AG04450 (cell line): ENCODE measurements around the gene KIF17. TPM values are rescaled to one million over a fixed set of nuclear protein-coding genes. Genes with fewer than 3 reads are reported as not detected.

Source experiments
- CTCF ChIA-PET: fragments of 300-600, 350-600 bp; formaldehyde crosslinking; extraction: SDS; loops from one replicate; lab custom pipeline; 2022; ENCODE audit warnings: antibody characterized with exemption, inconsistent platforms; lab: Charles Lee
- POLR2A ChIA-PET: fragments of 350-600 bp; formaldehyde crosslinking; extraction: SDS; loops from one replicate; lab custom pipeline; 2021; ENCODE audit warnings: antibody characterized with exemption, inconsistent platforms; lab: Yijun Ruan, JAX
- DNase-seq: peaks from one replicate; pipeline ENCODE4 v3.0.0-alpha.2; 2011; ENCODE audit warnings: low read depth, low spot score
- H3K27ac ChIP-seq: one replicate; pipeline ENCODE4 v1.5.1; 2012; ENCODE audit warnings: low read depth, low read length, control low read depth
- H3K27me3 ChIP-seq: one replicate; pipeline ENCODE4 v1.6.0; 2012; ENCODE audit warnings: low read length; ENCODE audit not compliant: control insufficient read depth, insufficient read depth
- H3K4me3 ChIP-seq: 2 replicates; pipeline ENCODE4 v1.5.1; 2011; ENCODE audit warnings: mild to moderate bottlenecking, low read depth, low read length, control low read depth
- H3K9me3 ChIP-seq: 2 replicates; pipeline ENCODE4 v1.5.1; 2012; ENCODE audit warnings: low read length; ENCODE audit not compliant: control insufficient read depth, insufficient read depth
- polyA plus RNA-seq: library from polyadenylated mRNA; depleted of rRNA; stranded (reverse); fragments of >200 nt; gene quantifications from 2 replicates; pipeline ENCODE4 v1.2.3, GENCODE V29; 2011
- TF ChIP-seq, protein P1 (sequence below): IDR thresholded peaks from 2 replicates; pipeline ENCODE4 v1.5.1; 2011; ENCODE audit warnings: low read depth, low read length, control low read depth, inconsistent platforms

Gene KIF17
- polyA plus RNA-seq, 1 experiment: 2.8 TPM

DNA sequence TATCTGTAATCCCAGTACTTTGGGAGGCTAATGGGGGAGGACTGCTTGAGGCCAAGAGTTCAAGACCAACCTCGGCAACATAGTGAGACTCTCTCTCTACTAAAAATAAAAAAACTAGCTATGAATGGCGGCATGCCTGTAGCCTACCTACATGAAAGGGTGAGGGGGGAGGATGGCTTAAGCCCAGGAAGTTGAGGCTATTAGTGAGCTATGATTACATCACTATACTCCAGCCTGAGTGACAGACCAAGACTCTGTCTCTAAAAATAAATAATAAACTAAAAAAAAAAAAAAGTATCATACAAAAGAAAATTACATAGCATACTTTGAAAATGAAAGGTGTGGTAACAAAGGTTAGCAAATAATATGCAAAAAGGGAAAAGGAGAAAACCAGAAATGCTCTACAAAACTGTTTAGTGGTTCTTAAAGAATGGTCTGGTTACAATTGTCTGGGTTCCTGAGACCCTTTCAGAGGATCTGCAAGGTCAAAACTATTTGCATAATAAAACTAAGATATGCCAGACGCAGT is 33.7 kb upstream of the KIF17 start:
- DNase-seq: no peak
- TF ChIP-seq, protein P1, sequence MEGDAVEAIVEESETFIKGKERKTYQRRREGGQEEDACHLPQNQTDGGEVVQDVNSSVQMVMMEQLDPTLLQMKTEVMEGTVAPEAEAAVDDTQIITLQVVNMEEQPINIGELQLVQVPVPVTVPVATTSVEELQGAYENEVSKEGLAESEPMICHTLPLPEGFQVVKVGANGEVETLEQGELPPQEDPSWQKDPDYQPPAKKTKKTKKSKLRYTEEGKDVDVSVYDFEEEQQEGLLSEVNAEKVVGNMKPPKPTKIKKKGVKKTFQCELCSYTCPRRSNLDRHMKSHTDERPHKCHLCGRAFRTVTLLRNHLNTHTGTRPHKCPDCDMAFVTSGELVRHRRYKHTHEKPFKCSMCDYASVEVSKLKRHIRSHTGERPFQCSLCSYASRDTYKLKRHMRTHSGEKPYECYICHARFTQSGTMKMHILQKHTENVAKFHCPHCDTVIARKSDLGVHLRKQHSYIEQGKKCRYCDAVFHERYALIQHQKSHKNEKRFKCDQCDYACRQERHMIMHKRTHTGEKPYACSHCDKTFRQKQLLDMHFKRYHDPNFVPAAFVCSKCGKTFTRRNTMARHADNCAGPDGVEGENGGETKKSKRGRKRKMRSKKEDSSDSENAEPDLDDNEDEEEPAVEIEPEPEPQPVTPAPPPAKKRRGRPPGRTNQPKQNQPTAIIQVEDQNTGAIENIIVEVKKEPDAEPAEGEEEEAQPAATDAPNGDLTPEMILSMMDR: no peak
- CTCF ChIA-PET: interaction anchor here (1.1 to 1.6 kb wide), 2 partner anchors 54 to 444 kb away, joined by 4 to 6 read pairs; no protein-coding TSS in a partner anchor
- no peaks in the 10 kb centered on the region for H3K9me3 ChIP-seq
- H3K4me3 ChIP-seq: no peak overlapping the region
- no peak overlapping the region for H3K27ac ChIP-seq
- POLR2A ChIA-PET: interaction anchor here (0.7 kb wide), 1 partner anchor 47 kb away, joined by 3 read pairs; no protein-coding TSS in a partner anchor
- H3K27me3 ChIP-seq: no peaks in the 10 kb centered on the region

DNA sequence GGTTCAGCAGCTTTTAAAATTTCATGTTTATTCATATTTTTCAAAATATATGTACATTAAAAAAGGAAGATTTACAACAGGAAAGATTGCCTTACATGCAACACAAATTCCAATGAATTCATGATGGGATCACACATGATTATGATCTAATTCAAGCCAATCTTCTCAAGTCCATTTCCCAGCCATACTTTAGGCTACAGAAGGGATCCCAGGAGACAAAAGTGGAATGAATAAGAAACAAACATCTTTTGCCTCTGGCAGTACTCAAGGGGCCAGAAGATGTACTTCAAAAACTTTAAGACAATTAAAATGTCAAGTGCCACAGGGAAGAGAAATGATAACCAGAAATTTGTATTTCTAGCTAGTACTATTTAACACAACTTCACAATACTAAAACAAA is 24.9 kb upstream of the KIF17 start:
- CTCF ChIA-PET: no interaction called here
- H3K27me3 ChIP-seq: no peaks in the 10 kb centered on the region
- H3K27ac ChIP-seq: no peak overlapping the region
- POLR2A ChIA-PET: no interaction called here
- TF ChIP-seq, protein P1: no peak
- H3K9me3 ChIP-seq: no peaks in the 10 kb centered on the region
- DNase-seq: no peak
- H3K4me3 ChIP-seq: no peak overlapping the region

DNA sequence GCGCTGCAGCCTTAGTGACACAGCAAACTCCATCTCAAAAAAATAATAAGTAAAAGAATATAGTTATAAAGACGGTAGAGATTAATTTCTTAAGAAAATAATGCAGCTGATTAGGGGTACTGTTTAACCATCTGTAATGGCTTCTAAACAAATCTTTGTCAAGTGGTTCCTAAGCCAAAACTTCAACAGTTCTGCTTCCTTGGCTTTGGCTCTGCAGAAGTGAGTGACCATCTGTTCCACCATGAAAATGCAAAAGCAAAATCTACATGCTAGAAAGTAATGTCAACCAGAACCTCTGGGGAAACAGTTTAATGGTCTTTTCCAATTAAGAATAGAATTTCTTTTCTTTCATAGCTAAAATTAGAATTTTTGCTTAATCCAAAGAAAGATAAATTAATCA is 23.0 kb upstream of the KIF17 start:
- Histone ChIP-seq H3K4me3 (no peak overlapping the region), H3K9me3 (no peaks in the 10 kb centered on the region), H3K27me3 (no peaks in the 10 kb centered on the region), H3K27ac (peak overlapping the region; percentile 57)
- TF ChIP-seq, protein P1: no peak
- ChIA-PET POLR2A (no interaction called here), CTCF (interaction anchor here (0.8 to 2.5 kb wide), 2 partner anchors 44 to 218 kb away, joined by 3 to 8 read pairs; no protein-coding TSS in a partner anchor)
- no peak for DNase-seq

DNA sequence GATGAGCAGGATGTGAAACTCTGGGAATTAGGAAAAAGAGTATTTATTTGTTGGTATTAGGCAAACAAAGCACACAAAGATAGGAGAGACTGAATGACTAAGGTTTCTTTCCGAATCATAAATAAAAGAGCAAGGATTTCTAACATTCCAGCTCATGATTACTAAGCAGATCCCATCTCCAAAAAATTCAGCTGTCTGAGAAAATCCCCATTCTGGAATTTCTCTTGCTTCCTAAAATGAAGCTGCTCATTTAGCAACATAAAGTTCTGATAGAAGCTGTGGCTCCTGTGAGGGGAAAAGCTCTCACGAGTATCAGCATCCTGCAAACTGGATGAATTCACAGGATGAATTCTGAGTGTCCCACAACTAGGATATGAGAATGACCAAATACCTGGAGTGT is 21.4 kb upstream of the KIF17 start:
- H3K27ac ChIP-seq: peak overlapping the region; percentile 83
- H3K27me3 ChIP-seq: no peaks in the 10 kb centered on the region
- TF ChIP-seq, protein P1: no peak
- ChIA-PET CTCF (interaction anchor here (2.5 kb wide), 1 partner anchor 43 kb away, joined by 8 read pairs; no protein-coding TSS in a partner anchor), POLR2A (interaction anchor here (0.9 kb wide), 1 partner anchor 22 kb away, joined by 6 read pairs; the partner anchor contains the start of gene KIF17)
- DNase-seq: peak; percentile 56
- H3K4me3 ChIP-seq: no peak overlapping the region
- H3K9me3 ChIP-seq: no peaks in the 10 kb centered on the region

DNA sequence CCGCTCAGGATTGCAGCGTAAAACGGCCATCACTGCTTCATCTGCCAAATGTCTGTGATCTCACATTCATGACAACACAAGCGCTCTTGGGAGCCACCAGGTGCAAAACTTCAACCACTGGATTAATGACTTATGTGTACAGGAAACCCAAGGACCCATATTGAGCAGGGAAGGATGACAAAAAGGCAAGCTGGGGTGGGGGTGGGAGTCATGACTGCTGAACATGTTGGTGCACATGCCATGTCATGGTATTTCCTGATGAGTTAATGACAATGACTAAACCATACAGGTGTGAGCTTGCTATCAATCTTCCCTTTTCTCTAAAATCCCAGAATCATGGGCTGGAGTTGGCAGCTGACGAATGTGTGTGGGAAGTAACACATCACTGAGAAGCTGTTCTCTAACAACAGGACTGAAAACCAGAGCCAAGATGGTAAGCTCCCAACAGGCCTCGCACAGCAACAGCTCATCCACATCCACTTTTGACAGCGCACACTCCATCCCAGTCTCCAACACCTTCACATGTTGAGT is 17.8 kb upstream of the KIF17 start:
- no peaks in the 10 kb centered on the region; the same call in 1 of the 2 replicates for H3K9me3 ChIP-seq
- no peak overlapping the region for H3K27ac ChIP-seq
- ChIA-PET CTCF (no interaction called here), POLR2A (no interaction called here)
- no peaks in the 10 kb centered on the region for H3K27me3 ChIP-seq
- H3K4me3 ChIP-seq: no peak overlapping the region
- TF ChIP-seq, protein P1: no peak
- DNase-seq: no peak
